LHCN-M2 (cell line): ENCODE measurements around the gene GBA2. TPM values are rescaled to one million over a fixed set of nuclear protein-coding genes. Genes with fewer than 3 reads are reported as not detected.

ENCODE experiments used
- DNase-seq: peaks from one replicate; pipeline ENCODE4 v3.0.0-alpha.2; 2012; ENCODE audit warnings: low read depth
- total RNA-seq: library from RNA; depleted of rRNA; stranded (reverse); fragments of >200 nt; gene quantifications from 2 replicates; pipeline ENCODE4 v1.2.3, GENCODE V29; 2014

GBA2 gene
- total RNA-seq, 1 experiment from 2014 or later = 29.9 TPM

GRCh38 chr9:35738924-35739323, 10.1 kb downstream of the GBA2 start:
- DNase-seq = no peak

- DNase-seq = peak; percentile 80
Observed at GRCh38 chr9:35738186-35738585, 10.8 kb downstream of the GBA2 start.

DNA sequence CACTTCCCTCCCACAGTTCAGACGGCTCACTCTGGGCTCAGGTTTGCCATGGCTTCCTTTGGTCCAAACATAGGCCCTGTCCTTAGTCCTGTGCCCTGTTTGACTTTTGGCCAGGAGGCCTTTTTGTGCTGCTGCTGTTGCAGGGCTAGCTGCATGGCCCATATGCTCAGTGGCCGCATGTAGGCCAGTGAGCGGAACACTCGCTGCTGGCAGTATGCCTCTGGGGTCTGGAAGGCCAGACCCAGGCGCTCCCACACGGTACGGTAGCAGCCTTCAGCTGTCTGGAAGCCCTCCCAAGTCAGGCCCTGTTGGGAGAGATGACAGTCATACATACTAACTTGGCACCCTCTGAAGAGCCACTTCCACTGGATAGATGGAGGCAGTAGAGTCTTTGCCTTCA, 11.9 kb downstream of the GBA2 start:
- DNase-seq = no peak

- peak; percentile 75 for DNase-seq
Observed at GRCh38 chr9:35736201-35736633, 12.8 kb downstream of the GBA2 start.

DNA sequence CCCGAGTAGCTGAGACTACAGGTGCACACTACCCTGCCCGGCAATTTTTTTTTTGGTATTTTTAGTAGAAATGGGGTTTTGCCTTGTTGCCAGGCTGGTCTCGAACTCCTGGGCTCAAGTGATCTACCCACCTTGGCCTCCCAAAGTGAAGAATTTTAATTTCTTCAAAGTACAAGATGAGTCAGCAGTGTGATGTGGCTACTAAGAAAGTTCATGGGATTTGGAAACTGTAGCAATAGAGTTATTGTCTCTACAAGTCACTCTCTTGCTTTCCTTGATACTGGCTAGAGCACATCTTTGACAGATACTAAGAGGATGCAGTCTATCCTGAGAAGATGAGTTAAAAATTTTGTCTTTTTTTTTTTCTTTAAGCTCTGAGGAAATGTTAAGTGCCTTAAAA, 14.9 kb downstream of the GBA2 start:
- DNase-seq = peak; percentile 9

- peak; percentile 70 for DNase-seq
Observed at GRCh38 chr9:35732800-35733541, 16.1 kb downstream of the GBA2 start.

- peak; percentile 99 for DNase-seq
Observed at GRCh38 chr9:35732185-35732799, 16.7 kb downstream of the GBA2 start, which contains the start of the genes CREB3 and TLN1. TSS of gene CREB3 (plus strand) at chr9:35732666. CDS start at chr9:35732773, 107 bp downstream. TSS of gene TLN1 (minus strand) at chr9:35732195. CDS start at chr9:35725694, 6,501 bp downstream.

DNA sequence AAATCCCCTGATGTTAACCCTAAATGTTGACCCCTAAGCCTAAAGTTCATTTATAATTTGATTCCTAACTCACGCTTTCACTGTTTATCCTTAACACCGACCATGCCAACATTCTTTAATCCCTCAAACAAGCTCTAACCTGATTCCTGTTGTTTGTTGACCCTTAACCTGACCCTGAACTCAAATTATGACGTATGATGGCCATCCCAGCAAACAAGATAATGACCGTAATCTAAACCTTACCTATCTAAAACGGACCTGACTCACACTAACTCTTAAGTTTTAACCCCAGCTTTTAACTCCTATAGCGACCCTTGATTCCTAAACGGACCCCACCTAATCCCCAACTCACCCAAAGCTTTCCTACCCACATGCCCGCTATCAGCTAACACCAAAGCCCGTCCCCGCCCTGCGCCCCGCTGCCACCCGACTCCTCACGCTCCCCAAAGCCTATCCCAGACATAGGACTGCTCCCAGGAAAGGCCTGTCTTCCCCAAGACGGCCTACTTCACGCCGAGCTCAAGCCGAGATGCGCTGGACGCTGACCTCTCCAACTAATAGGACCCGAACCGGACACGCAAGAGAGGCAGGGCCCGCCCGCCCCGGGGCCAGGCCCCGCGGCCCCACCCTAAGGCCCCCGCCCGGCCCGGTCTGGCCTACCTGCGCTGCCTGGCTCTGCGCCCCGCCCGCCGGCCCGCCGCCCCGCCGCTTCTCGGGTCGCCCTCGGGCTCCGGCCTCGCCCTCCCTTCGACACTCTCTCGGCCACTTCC, 17.4 kb downstream of the GBA2 start:
- DNase-seq = peak; percentile 7

GRCh38 chr9:35730486-35730854, 18.6 kb downstream of the GBA2 start:
- peak; percentile 6 for DNase-seq

DNA sequence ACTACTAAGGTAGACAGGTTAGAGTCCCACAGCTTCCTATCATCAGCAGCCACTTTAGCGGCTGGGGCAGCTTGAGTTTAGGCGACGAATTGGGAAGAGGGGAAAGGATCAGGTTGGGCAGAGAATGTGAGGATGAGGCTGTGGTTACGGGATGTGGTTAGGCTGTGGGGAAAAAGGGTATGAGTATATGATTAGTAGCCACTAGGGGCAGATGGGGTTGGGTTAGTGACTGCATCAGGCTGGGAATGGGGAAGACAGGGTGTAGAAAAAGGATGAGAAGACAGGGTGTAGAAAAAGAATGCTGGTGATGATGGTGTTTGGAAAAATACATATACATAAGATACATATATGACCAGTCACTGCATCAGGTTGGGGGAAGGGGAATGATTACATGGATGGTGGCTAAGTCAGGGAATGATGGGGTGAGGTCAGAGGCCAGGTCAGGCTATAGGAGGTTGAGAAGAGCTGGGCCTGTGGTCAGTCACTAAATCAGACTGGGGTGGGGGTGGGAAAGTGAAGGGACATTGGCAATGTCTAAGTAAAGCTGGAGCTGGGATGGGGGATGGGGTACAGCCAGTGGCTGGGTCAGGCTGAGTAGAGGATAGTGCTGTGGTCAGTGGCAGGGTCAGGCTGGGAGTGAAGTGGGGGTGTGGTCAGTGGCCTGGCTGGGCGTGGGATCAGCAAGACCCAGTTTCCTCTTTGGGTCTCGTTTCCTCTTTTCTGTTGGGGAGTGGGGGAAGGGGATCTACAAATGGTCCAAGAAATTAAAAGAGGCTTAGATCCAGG, 19.1 kb downstream of the GBA2 start:
- DNase-seq = peak; percentile 94

- peak; percentile 17 for DNase-seq
Observed at GRCh38 chr9:35729101-35729500, 19.9 kb downstream of the GBA2 start.

DNA sequence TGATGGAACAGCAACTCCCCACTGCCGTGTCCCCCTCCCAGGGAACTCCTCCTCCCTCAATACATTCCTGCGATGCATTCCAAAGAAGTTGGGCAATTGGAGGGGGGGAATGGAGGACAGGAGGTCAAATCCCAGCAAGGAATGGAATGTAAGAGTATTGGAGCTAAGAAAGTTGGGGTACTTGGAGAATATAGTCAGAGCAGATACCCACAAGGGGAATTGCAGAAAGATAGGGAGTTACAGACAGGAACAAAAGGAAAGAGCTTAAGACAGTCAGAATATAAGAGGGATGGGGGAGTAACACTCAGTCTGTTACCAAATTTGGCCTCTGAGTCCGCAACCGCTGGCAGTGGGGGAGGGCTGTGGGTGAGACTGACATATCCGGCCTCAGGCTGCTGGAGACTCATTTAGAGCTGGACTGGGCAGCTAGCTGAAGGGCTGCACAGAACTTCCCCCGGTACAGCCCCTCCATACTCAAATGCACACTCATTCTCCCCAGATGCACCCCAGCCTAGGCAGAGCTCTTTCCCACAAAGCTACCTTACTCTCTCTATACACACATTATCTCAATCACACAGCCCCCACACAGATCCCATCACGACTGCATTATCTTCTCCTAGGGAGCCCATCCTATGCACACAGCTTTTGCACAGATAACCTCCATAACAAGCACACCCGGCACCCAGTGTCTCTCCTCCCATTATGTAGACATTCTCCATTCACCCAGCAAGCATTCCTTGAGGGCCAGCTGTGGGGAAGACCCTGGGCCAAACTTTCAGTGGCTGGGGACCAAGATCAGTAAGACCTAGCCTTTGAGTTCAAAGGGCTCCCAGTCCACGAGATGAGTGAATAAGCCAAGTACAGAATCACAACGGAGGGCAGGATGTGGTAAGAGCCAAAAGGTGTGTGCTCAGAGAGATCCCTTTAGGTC, 20.7 kb downstream of the GBA2 start:
- peak; percentile 95 for DNase-seq

DNA sequence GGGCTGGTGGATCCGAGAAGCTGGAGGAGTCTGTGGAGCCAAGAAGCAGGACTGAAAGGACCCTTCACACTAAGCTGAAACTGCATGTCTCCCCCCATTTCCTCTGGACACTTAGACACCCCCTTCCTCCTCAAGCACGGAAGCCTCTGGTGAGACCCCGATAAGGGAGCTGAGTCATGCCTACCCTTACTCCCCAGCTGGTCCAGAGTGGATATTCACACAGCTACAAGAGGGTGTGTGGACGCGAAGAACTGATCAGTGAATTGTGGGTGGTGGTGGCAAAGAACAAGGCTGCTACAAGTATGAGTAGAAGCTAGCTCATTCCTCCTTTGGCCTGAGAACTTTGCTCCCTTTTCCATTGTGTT, 21.4 kb downstream of the GBA2 start:
- DNase-seq = no peak

DNA sequence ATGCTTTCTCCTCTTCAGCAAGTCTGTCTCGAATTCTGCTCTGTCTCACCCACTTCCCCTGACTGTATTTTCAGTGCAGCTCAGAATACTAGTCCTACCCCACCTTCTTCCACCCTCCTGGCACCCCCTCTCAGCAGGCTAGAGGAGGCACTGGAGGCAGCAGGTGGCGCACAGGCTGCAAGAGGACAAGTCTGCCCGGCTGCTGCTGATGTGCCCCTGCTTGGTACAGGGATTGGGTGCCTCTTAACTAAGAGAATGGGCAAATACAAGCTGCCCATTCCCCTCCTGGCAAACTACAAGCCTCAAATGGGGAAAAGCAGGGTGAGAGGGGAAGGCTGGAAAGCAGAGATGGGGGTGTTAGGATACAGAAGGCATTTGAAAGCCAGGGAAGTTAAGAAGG, 22.1 kb downstream of the GBA2 start:
- peak; percentile 77 for DNase-seq

- DNase-seq = peak; percentile 5
Observed at GRCh38 chr9:35725362-35725761, 23.7 kb downstream of the GBA2 start.

DNA sequence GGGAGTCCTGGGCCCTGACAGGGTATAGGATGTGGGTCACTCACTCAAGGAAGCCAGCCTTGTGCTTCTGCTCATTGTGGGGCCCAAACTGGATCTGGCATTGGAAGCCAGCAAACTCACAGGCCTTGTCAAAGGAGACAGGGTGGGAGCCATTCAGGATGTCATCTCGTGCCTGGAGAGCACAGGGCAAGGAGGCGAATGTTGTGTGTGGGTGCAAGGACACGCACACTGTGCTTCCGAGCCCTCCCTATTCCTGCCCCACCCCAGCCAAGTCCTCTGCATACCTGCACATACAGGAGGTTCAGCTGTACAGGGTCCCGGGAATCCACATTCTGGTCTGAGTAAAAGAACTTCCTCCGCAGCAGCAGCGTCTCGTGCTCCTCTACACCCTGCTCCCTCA, 25.1 kb downstream of the GBA2 start:
- no peak for DNase-seq

DNA sequence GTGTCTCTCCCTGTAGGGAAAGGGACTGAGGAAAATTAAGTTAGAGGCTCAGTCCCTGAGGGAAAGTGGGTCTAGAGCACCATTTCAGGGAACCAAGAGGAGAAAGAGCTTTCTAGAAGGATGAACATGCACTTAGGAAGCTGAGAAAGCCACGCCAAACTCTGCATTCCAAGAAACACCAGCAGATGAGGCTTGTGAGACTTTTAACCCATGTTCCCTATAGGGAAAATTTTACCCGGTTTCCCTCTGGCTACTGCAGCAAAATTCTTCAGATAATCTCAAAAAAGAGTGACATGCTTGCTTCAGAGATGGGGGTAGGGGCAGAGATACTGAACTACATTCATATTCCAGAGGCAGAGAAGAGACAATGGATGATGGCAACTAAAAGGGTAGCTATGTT, 25.6 kb downstream of the GBA2 start:
- no peak for DNase-seq

DNA sequence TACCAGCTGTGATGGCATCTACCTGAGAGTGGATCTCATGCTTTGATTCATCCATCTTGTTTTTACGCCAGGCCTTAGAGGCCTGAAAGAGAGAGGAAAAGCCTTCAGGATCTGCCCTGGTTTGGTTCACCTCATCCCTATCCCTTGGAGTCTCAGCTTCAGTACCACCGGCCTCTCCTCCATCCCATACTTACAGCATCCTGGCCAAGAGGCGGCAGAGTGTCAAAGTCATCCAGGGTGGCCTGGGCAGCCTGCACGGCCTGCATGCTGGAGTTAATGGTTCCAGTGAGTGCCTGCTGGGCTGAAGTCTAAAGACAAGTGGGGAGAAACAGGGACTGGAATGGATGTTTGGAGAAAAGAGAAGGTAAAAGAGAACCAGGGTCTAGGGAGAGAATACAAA, 29.5 kb downstream of the GBA2 start:
- DNase-seq = no peak

DNA sequence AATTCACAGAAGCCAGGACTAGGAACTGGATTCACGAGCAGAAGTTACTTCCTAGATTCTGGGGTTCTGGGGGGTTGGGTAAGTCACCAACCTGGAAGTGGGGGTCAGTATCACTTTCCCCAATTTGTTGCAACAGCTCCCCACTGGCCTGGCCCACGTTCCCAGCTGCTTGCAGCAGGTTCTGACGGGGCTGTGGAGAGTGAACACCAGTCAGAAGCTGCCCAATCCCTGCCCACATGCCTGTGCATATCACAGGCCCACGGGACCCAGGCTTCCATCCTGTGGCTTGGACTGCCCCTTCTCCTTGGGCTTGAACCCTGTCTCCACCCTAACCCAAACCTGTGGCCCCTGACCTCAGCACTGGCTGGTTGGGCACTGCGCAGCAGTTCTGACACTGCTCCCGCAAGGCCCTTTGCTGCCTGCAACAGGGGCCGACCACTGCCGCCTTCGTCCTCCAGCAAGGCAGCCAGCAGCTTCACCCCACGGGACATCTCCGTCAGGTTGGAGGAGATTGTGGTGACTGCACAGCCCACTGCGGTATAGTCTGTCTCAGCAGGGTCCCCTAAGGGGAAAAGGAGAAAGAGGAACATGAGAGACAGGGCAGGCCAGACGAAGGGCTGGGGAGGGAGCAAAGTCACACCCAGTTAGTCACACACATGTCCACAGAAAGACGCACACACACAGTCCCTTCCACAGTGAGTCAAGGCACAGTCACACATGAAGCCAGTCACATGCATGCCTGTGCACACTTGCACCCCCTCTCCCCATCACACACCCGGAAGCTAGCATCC, 30.1 kb downstream of the GBA2 start:
- no peak for DNase-seq
